Measurements from ENCODE around the gene CMTM4. TPM values are rescaled to one million over a fixed set of nuclear protein-coding genes. Genes with fewer than 3 reads are reported as not detected.

CMTM4 gene
- total RNA-seq (2014; rRNA removed; shearing (Covaris generic)) (54.1 and 77.0 TPM in 2 replicates), polyA plus RNA-seq (2016; fragmentation: Nextera tagmentation; extraction: Ambion mirVana) (14.1 and 14.4 TPM in 2 replicates)
- long read RNA-seq, full-length matches to known transcripts = 3 of 3 reads
- long read RNA-seq, partial matches to known transcripts = 0 of 3 reads
- long read RNA-seq, other reads (novel, unspliced or antisense) = 0 of 3 reads

GRCh38 chr16:66696669-66697630 is at the start of gene CMTM4:
Gene CMTM4 (minus strand): TSS chr16:66696743. CDS start chr16:66696525, 218 bp downstream.
- Mint-ChIP-seq H3K27ac (peak within 1 kb of the TSS; percentile 94; the same call in 1 of the 2 replicates), H3K4me1 (peaks cover 33% of the 10 kb centered on the region), H3K27me3 (ENCODE audit: insufficient read depth, low read depth, poor library complexity) (peaks cover 13% of the 10 kb centered on the region), H3K4me3 (peak within 1 kb of the TSS; percentile 84), H3K9me3 (no peaks in the 10 kb centered on the region), H3K36me3 (ENCODE audit: low read depth) (peaks cover 6% of the 10 kb centered on the region; the same call in 1 of the 3 replicates)
- Histone ChIP-seq H3K4me1 (ENCODE audit: insufficient read depth) (peaks cover 32% of the 10 kb centered on the region), H3K27ac (ENCODE audit: low read depth) (peak within 1 kb of the TSS; percentile 50; the same call in 1 of the 2 replicates), H2AFZ (peak within 1 kb of the TSS; percentile 96), H3K27me3 (ENCODE audit: insufficient read depth) (peaks cover 12% of the 10 kb centered on the region; the same call in 1 of the 2 replicates), H3K9me2 (ENCODE audit: insufficient read depth) (no peaks in the 10 kb centered on the region), H3K4me2 (peak within 1 kb of the TSS; percentile 90), H3K4me3 (peak within 1 kb of the TSS; percentile 89), H4K20me1 (replicated peaks; ENCODE audit: insufficient read depth) (0 out of 2 replicates have a peak, but pooled peaks cover 7% of the 10 kb centered on the region), H3F3A (replicated peaks; ENCODE audit: low read depth) (peaks cover 13% of the 10 kb centered on the region; the same call in 1 of the 2 replicates), H3K36me3 (ENCODE audit: insufficient read depth) (no peaks in the 10 kb centered on the region), H3K79me2 (replicated peaks; ENCODE audit: insufficient read depth) (peaks cover 35% of the 10 kb centered on the region)
- ATAC-seq (peak; percentile 64), DNase-seq (ENCODE audit: low spot score) (peak; percentile 90)
- peak; percentile 73 for TF ChIP-seq POLR2AphosphoS5 (IDR thresholded peaks at IDR 0.05; ENCODE audit: low read depth)
- TF ChIP-seq CREB1 (CRISPR knock-in tag; IDR thresholded peaks at IDR 0.05; ENCODE audit: low read depth) = no peak
- peak in 1 of 2 experiments; percentile 39; a peak in 2 of 4 replicates for TF ChIP-seq CTCF (conservative IDR thresholded peaks at IDR 0.05; ENCODE audit: low read depth in 2 of 2)
- no peak for TF ChIP-seq NANOG (IDR thresholded peaks at IDR 0.05; ENCODE audit: borderline replicate concordance)
- TF ChIP-seq EZH2 (IDR thresholded peaks at IDR 0.05; ENCODE audit: low read depth, unreplicated experiment) = no peak
- no peak for TF ChIP-seq ZNF331 (CRISPR knock-in tag; IDR thresholded peaks at IDR 0.05; ENCODE audit: low read depth)
- no peak for TF ChIP-seq ZNF114 (CRISPR knock-in tag; IDR thresholded peaks at IDR 0.05)
- no peak for TF ChIP-seq STAT1 (IDR thresholded peaks at IDR 0.05; ENCODE audit: unreplicated experiment)

GRCh38 chr16:66746048-66746447 is 49.5 kb upstream of the CMTM4 start:
- Mint-ChIP-seq H3K27ac (no peak overlapping the region), H3K4me3 (no peak overlapping the region), H3K27me3 (ENCODE audit: insufficient read depth, low read depth, poor library complexity) (peaks cover 2% of the 10 kb centered on the region), H3K4me1 (peaks cover 24% of the 10 kb centered on the region), H3K36me3 (ENCODE audit: low read depth) (peaks cover 77% of the 10 kb centered on the region), H3K9me3 (no peaks in the 10 kb centered on the region)
- Histone ChIP-seq H3K27ac (ENCODE audit: low read depth) (no peak overlapping the region), H3K36me3 (ENCODE audit: insufficient read depth) (peaks cover 59% of the 10 kb centered on the region), H3K4me3 (no peak overlapping the region), H3K79me2 (replicated peaks; ENCODE audit: insufficient read depth) (peaks cover 95% of the 10 kb centered on the region), H2AFZ (no peak overlapping the region), H3K9me2 (ENCODE audit: insufficient read depth) (no peaks in the 10 kb centered on the region), H3K27me3 (ENCODE audit: insufficient read depth) (no peaks in the 10 kb centered on the region), H3F3A (replicated peaks; ENCODE audit: low read depth) (peaks cover 3% of the 10 kb centered on the region; the same call in 1 of the 2 replicates), H3K4me1 (ENCODE audit: insufficient read depth) (peaks cover 12% of the 10 kb centered on the region), H3K4me2 (no peak overlapping the region), H4K20me1 (replicated peaks; ENCODE audit: insufficient read depth) (peaks cover 47% of the 10 kb centered on the region)
- no peak for DNase-seq (ENCODE audit: low spot score)
- TF ChIP-seq ZNF331 (CRISPR knock-in tag; IDR thresholded peaks at IDR 0.05; ENCODE audit: low read depth) = no peak
- no peak for TF ChIP-seq NANOG (IDR thresholded peaks at IDR 0.05; ENCODE audit: borderline replicate concordance)
- no peak for ATAC-seq

All from GM23338 (cell line).